IMR-90 (cell line): ENCODE results near the gene TMEM238. TPM values are rescaled to one million over a fixed set of nuclear protein-coding genes. Genes with fewer than 3 reads are reported as not detected.

Experiments used
- ATAC-seq: fragments of 200-7000 bp; cut with Tn5 transposase; 2 replicates; pipeline ENCODE4 v1.9.1; 2020; ENCODE audit warnings: low read depth, mild to moderate bottlenecking, moderate library complexity
- BruUV-seq: library from RNA; stranded (reverse); fragments of 400-500 nt; replicated peaks from 2 replicates; lab custom pipeline; 2021; lab: Mats Ljungman, UMichigan
- CTCF ChIA-PET: fragments of 300-600 bp; formaldehyde crosslinking; extraction: SDS; loops from one replicate; lab custom pipeline; 2021; ENCODE audit warnings: antibody characterized with exemption; lab: Yijun Ruan, JAX
- POLR2A ChIA-PET: fragments of 300-600 bp; sonication (Branson Sonifier 250); formaldehyde crosslinking; loops from one replicate; lab custom pipeline; 2022; ENCODE audit warnings: antibody characterized with exemption; ENCODE audit not compliant: unreplicated experiment; lab: Charles Lee
- DNase-seq: peaks from one replicate; pipeline ENCODE4 v3.0.0; 2013
- H2AFZ ChIP-seq: replicated peaks from 2 replicates; pipeline ENCODE3; 2013; ENCODE audit warnings: low read length, mild to moderate bottlenecking; ENCODE audit not compliant: poor library complexity
- H2AK5ac ChIP-seq: 2 replicates; pipeline ENCODE4 v1.6.1; 2013; ENCODE audit warnings: low read depth, low read length, inconsistent platforms
- H2AK9ac ChIP-seq: replicated peaks from 2 replicates; pipeline ENCODE3; 2013; ENCODE audit warnings: mild to moderate bottlenecking, low read depth, low read length, moderate library complexity; ENCODE audit not compliant: poor library complexity
- H2BK120ac ChIP-seq: 2 replicates; pipeline ENCODE4 v1.6.1; 2013; ENCODE audit warnings: low read depth, low read length, inconsistent platforms
- H2BK15ac ChIP-seq: 3 replicates; pipeline ENCODE4 v1.6.1; 2013; ENCODE audit warnings: low read depth, low read length, inconsistent platforms
- H2BK20ac ChIP-seq: 2 replicates; pipeline ENCODE4 v1.6.1; 2013; ENCODE audit warnings: low read depth, mild to moderate bottlenecking, inconsistent platforms, low read length, moderate library complexity
- H2BK5ac ChIP-seq: 2 replicates; pipeline ENCODE4 v1.6.1; 2013; ENCODE audit warnings: mild to moderate bottlenecking, low read depth, low read length, inconsistent platforms; ENCODE audit not compliant: poor library complexity, severe bottlenecking
- H3K14ac ChIP-seq: replicated peaks from 2 replicates; pipeline ENCODE4 v1.6.1; 2013; ENCODE audit warnings: low read depth, low read length, inconsistent platforms
- H3K18ac ChIP-seq: 2 replicates; pipeline ENCODE4 v1.6.1; 2013; ENCODE audit warnings: low read depth, low read length, control low read depth
- H3K23ac ChIP-seq: 2 replicates; pipeline ENCODE4 v1.6.1; 2013; ENCODE audit warnings: low read depth, low read length, inconsistent platforms
- H3K27ac ChIP-seq: 2 replicates; pipeline ENCODE4 v1.5.1; 2013; ENCODE audit warnings: mild to moderate bottlenecking, control low read depth, low read length; ENCODE audit not compliant: insufficient read depth
- H3K27me3 ChIP-seq: 2 replicates; pipeline ENCODE4 v1.6.1; 2013; ENCODE audit warnings: low read length; ENCODE audit not compliant: control insufficient read depth, insufficient read depth
- H3K36me3 ChIP-seq: 2 replicates; pipeline ENCODE4 v1.6.1; 2013; ENCODE audit warnings: low read length, mixed read lengths; ENCODE audit not compliant: control insufficient read depth, insufficient read depth
- H3K4ac ChIP-seq: 2 replicates; pipeline ENCODE4 v1.6.1; 2013; ENCODE audit warnings: low read depth, low read length, inconsistent platforms
- H3K4me1 ChIP-seq: 2 replicates; pipeline ENCODE4 v1.6.1; 2013; ENCODE audit warnings: low read length, mixed read lengths; ENCODE audit not compliant: control insufficient read depth, insufficient read depth
- H3K4me2 ChIP-seq: 2 replicates; pipeline ENCODE4 v1.6.1; 2013; ENCODE audit warnings: low read depth, mild to moderate bottlenecking, control low read depth, low read length, moderate library complexity
- H3K4me3 ChIP-seq: 2 replicates; pipeline ENCODE4 v1.5.1; 2013; ENCODE audit warnings: low read depth, mild to moderate bottlenecking, control low read depth, low read length, moderate library complexity; ENCODE audit not compliant: insufficient read depth
- H3K56ac ChIP-seq: 2 replicates; pipeline ENCODE4 v1.6.1; 2013; ENCODE audit warnings: low read length, inconsistent platforms; ENCODE audit not compliant: insufficient read depth; ENCODE audit errors: extremely low read depth
- H3K79me1 ChIP-seq, 2 experiments: 2 replicates each; pipeline ENCODE4 v1.6.1; 2013; ENCODE audit warnings: low read length in 2 of 2, inconsistent platforms in 1 of 2, low read depth in 1 of 2
- H3K9ac ChIP-seq: 2 replicates; pipeline ENCODE4 v1.6.1; 2013; ENCODE audit warnings: low read depth, low read length, control low read depth
- H3K9me1 ChIP-seq: 2 replicates; pipeline ENCODE4 v1.6.1; 2013; ENCODE audit warnings: low read length, inconsistent platforms; ENCODE audit not compliant: insufficient read depth
- H3K9me3 ChIP-seq: 2 replicates; pipeline ENCODE4 v1.6.1; 2013; ENCODE audit warnings: low read length; ENCODE audit not compliant: control insufficient read depth, insufficient read depth
- H4K20me1 ChIP-seq: 2 replicates; pipeline ENCODE4 v1.6.1; 2013; ENCODE audit warnings: low read length, inconsistent platforms; ENCODE audit not compliant: insufficient read depth
- H4K5ac ChIP-seq: 2 replicates; pipeline ENCODE4 v1.6.1; 2013; ENCODE audit warnings: mild to moderate bottlenecking, low read depth, low read length, control low read depth
- H4K8ac ChIP-seq, 2 experiments: 2 replicates each; pipeline ENCODE4 v1.6.1; 2013; ENCODE audit warnings: low read depth in 2 of 2, low read length in 2 of 2, control low read depth in 1 of 2, inconsistent platforms in 1 of 2
- H4K91ac ChIP-seq: 2 replicates; pipeline ENCODE4 v1.6.1; 2013; ENCODE audit warnings: low read depth, low read length, inconsistent platforms; ENCODE audit not compliant: insufficient read depth
- MXI1 ChIP-seq: IDR thresholded peaks from 2 replicates; pipeline ENCODE4 v1.6.1; 2012; ENCODE audit warnings: low read depth, mild to moderate bottlenecking, low read length, moderate library complexity, borderline replicate concordance
- RAD21 ChIP-seq: IDR thresholded peaks from 2 replicates; pipeline ENCODE4 v1.6.1; 2012; ENCODE audit warnings: low read length, improper control_type of control experiment
- SMC3 ChIP-seq: fragments of 150-350 bp; IDR thresholded peaks from 2 replicates; pipeline ENCODE4 v1.6.1; 2016; ENCODE audit warnings: low read depth, mild to moderate bottlenecking, antibody characterized with exemption, low read length, moderate library complexity
- WGBS, 2 experiments: methylation state at CpG; one replicate each; pipeline versions ENCODE4 v1.1.5 to v1.1.7; 2013; ENCODE audit warnings: missing lambda C conversion rate in 2 of 2; ENCODE audit not compliant: insufficient read length in 1 of 2; ENCODE audit errors: extremely low coverage in 2 of 2; 5-methylcytosine and 5-hydroxymethylcytosine counted together
- dilution Hi-C: fragments of 300-500 bp; cut with HindIII; formaldehyde crosslinking; loops from one replicate; pipeline ENCODE4 v1.14.3; 2018; ENCODE audit warnings: low sequenced_read_pairs; ENCODE audit not compliant: unreplicated experiment
- in situ Hi-C: fragments of 300-500 bp; cut with MboI; formaldehyde crosslinking; loops from 3 replicates; pipeline ENCODE4 v1.14.3; 2019; ENCODE audit warnings: low sequenced_read_pairs, inconsistent platforms, mixed read lengths
- intact Hi-C: fragments of 100-400 bp; cut with micrococcal nuclease; formaldehyde crosslinking; loops from 2 replicates; pipeline ENCODE4 v1.10.0; 2022
- polyA plus RNA-seq, 3 experiments: library from polyadenylated mRNA; depleted of rRNA; stranded (reverse); fragments of >200 nt; gene quantifications; 2 replicates each; pipeline ENCODE4 v1.2.3, GENCODE V29; 2012; ENCODE audit warnings: low replicate concordance in 1 of 3
- total RNA-seq: library from RNA; depleted of rRNA; stranded (reverse); fragments of >200 nt; gene quantifications from 2 replicates; pipeline ENCODE4 v1.2.3, GENCODE V29; 2012

Gene TMEM238
- total and polyA plus RNA-seq, 2 of the 4 experiments (the other 2 are of a cell fraction), result not detected

GRCh38 chr19:55348317-55349034 lies 35.6 kb downstream of the TMEM238 start (continued):
- TF ChIP-seq SMC3, result no peak

- Histone ChIP-seq H3K79me1 (no peaks in the 10 kb centered on the region), H3K27me3 (peaks cover 11% of the 10 kb centered on the region), H2BK5ac (no peak overlapping the region), H2BK120ac (no peak overlapping the region), H4K5ac (no peak overlapping the region), H3K18ac (no peak overlapping the region), H3K27ac (no peak overlapping the region), H3K36me3 (peaks cover 16% of the 10 kb centered on the region; the same call in 1 of the 2 replicates), H3K14ac (no peak overlapping the region), H4K20me1 (no peaks in the 10 kb centered on the region; the same call in 1 of the 2 replicates), H2AK5ac (no peak overlapping the region), H3K4ac (no peak overlapping the region), H3K4me3 (no peak overlapping the region), H2AK9ac (no peak overlapping the region), H3K56ac (no peak overlapping the region), H3K4me1 (peaks cover 3% of the 10 kb centered on the region; the same call in 1 of the 2 replicates), H2BK15ac (no peak overlapping the region), H4K8ac (no peak overlapping the region), H2AFZ (no peak overlapping the region), H3K9ac (no peak overlapping the region), H4K91ac (no peak overlapping the region), H3K4me2 (no peak overlapping the region), H3K9me3 (no peaks in the 10 kb centered on the region), H3K9me1 (no peaks in the 10 kb centered on the region), H2BK20ac (no peak overlapping the region), H3K23ac (no peak overlapping the region)
- CTCF ChIA-PET, result interaction anchor here (0.5 kb wide), 1 partner anchor 9 kb away, joined by 5 read pairs; no protein-coding TSS in a partner anchor
- ATAC-seq (no peak), DNase-seq (no peak)
- POLR2A ChIA-PET, result no interaction called here
- WGBS, 2 experiments, result 100% methylated on average over 2 of the region's 10 CpGs; no CpG with 5 or more reads in 1 of the 2 experiments
- dilution Hi-C loops, result no loop called here
- no TSS peak for BruUV-seq
- in situ Hi-C loops, result no loop called here
- intact Hi-C loops, result no loop called here
- no peak for TF ChIP-seq RAD21
- no peak for TF ChIP-seq MXI1
These were observed 36.6 kb downstream of the TMEM238 start for GRCh38 chr19:55347442-55348009.
